CD4-positive, CD25-positive, alpha-beta regulatory T cell (primary cell): ENCODE measurements around the gene ANXA9. TPM values are rescaled to one million over a fixed set of nuclear protein-coding genes. Genes with fewer than 3 reads are reported as not detected.

Experiments used
- ATAC-seq, 2 donors: fragments of 150-1000 bp; cut with Tn5 transposase; one replicate each; pipeline ENCODE4 v1.10.0; 2021; ENCODE audit warnings: low read depth in 2 of 2, moderate number of reproducible peaks in 2 of 2, moderate library complexity in 1 of 2
- DNase-seq, 3 donors: peaks; one replicate each; pipeline versions ENCODE4 v3.0.0 to v3.0.0-alpha.2; 2012 to 2022; ENCODE audit warnings: mixed read lengths in 1 of 3
- H3K27ac ChIP-seq: one replicate; pipeline ENCODE4 v1.7.0; 2013; ENCODE audit warnings: mild to moderate bottlenecking, low read length; ENCODE audit not compliant: insufficient read depth, poor library complexity, severe bottlenecking
- H3K27me3 ChIP-seq: one replicate; pipeline ENCODE4 v1.7.0; 2013; ENCODE audit warnings: low read length; ENCODE audit not compliant: control insufficient read depth, insufficient read depth
- H3K36me3 ChIP-seq: one replicate; pipeline ENCODE4 v1.7.0; 2013; ENCODE audit warnings: mild to moderate bottlenecking, low read length, moderate library complexity; ENCODE audit not compliant: control insufficient read depth, insufficient read depth
- H3K4me1 ChIP-seq: 2 replicates; pipeline ENCODE4 v1.7.0; 2013; ENCODE audit warnings: mild to moderate bottlenecking, low read length; ENCODE audit not compliant: insufficient read depth, control insufficient read depth, poor library complexity, severe bottlenecking
- H3K4me3 ChIP-seq: one replicate; pipeline ENCODE4 v1.7.0; 2013; ENCODE audit warnings: low read depth, mild to moderate bottlenecking, low read length, moderate library complexity
- H3K9me3 ChIP-seq, 2 experiments: 1 replicate in 1 of 2; 2 replicates in 1 of 2; pipeline ENCODE4 v1.7.0; 2013; ENCODE audit warnings: low read length in 2 of 2, mild to moderate bottlenecking in 1 of 2, moderate library complexity in 1 of 2; ENCODE audit not compliant: control insufficient read depth in 2 of 2
- H3K27ac Mint-ChIP-seq, 3 donors: one replicate each; pipeline ENCODE4 v1.8.0; 2020 to 2022; ENCODE audit warnings: mild to moderate bottlenecking in 3 of 3, mixed read lengths in 3 of 3, moderate library complexity in 2 of 3
- H3K27me3 Mint-ChIP-seq: one replicate; pipeline ENCODE4 v1.8.0; 2022; ENCODE audit warnings: mild to moderate bottlenecking, mixed read lengths
- H3K36me3 Mint-ChIP-seq: one replicate; pipeline ENCODE4 v1.8.0; 2020; ENCODE audit warnings: mixed read lengths
- H3K4me1 Mint-ChIP-seq, 4 donors: one replicate each; pipeline ENCODE4 v1.8.0; 2020 to 2022; ENCODE audit warnings: mixed read lengths in 4 of 4, mild to moderate bottlenecking in 1 of 4
- H3K4me3 Mint-ChIP-seq, 4 donors: one replicate each; pipeline ENCODE4 v1.8.0; 2020 to 2022; ENCODE audit warnings: mild to moderate bottlenecking in 4 of 4, mixed read lengths in 4 of 4, moderate library complexity in 3 of 4
- H3K9me3 Mint-ChIP-seq, 7 donors: one replicate each; pipeline ENCODE4 v1.8.0; 2020 to 2022; ENCODE audit warnings: mixed read lengths in 7 of 7, mild to moderate bottlenecking in 3 of 7, moderate library complexity in 2 of 7
- polyA plus RNA-seq, 4 donors: library from polyadenylated mRNA; unstranded; fragments of 300-500 nt; fragmentation: Illumina TruSeq; gene quantifications; one replicate each; pipeline ENCODE4 v1.2.3, GENCODE V29; 2021
- total RNA-seq: library from RNA; stranded (reverse); gene quantifications from one replicate; pipeline ENCODE4 v1.2.3, GENCODE V29; 2022

Gene ANXA9, protein sequence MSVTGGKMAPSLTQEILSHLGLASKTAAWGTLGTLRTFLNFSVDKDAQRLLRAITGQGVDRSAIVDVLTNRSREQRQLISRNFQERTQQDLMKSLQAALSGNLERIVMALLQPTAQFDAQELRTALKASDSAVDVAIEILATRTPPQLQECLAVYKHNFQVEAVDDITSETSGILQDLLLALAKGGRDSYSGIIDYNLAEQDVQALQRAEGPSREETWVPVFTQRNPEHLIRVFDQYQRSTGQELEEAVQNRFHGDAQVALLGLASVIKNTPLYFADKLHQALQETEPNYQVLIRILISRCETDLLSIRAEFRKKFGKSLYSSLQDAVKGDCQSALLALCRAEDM
- total RNA-seq (not detected), polyA plus RNA-seq (not detected)

DNA sequence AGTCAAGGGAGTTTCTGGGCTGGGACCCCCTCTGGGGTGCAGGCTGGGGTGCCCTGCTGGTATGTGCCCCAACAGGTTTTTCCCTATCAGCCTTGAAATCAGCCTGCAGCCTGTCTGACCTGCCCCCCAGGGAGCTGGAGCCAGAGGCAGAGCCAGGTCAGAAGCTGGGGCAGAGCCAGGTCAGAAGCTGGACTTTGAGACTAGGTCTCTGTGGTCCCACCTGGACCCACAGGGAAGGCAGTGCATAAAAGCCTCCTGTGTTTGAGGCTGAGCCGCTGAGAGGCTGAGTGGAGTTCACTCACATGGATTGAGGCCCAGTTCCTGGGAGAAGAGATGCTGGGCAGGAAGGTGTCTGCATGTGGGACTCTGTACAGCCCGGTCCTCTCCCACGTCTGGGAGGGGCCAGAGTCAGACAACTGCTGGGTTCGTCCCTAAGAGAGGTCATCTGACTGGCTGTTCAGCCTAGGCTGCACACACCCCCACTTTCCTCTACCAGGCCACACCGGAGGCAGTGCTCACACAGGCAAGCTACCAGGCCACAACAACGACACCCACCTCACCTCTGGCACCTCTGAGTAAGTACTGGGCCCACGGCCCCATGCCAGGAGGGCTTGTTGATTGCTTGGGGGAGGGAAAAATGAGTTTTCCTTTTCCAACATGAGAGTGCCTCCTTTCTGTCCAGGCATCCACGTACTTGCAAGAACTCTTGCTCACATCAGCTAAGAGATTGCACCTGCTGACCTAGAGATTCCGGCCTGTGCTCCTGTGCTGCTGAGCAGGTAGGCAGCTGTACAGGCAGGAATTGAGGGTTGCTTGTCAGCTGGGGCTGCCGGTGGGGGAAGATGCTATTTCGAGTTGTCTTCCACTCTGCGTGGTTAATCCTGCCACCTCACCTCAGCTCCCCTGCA, at the start of gene ANXA9:
ANXA9 (plus strand) TSS at position 488 of the 908 bp plus-strand sequence. CDS start 814 bp downstream, outside the sequence.
- Histone ChIP-seq H3K9me3 (no peaks in the 10 kb centered on the region), H3K36me3 (no peaks in the 10 kb centered on the region), H3K4me1 (peaks cover 15% of the 10 kb centered on the region), H3K4me3 (no peak within 1 kb of the TSS), H3K27me3 (no peaks in the 10 kb centered on the region), H3K27ac (no peak within 1 kb of the TSS)
- no peak for DNase-seq
- peaks cover 10 to 27% (median 16%) of the 10 kb centered on the region in 4 donors for H3K4me1 Mint-ChIP-seq
- no peaks in the 10 kb centered on the region for H3K9me3 Mint-ChIP-seq
- no peaks in the 10 kb centered on the region for H3K36me3 Mint-ChIP-seq
- ATAC-seq = no peak
- H3K27me3 Mint-ChIP-seq = peaks cover 11% of the 10 kb centered on the region
- H3K4me3 Mint-ChIP-seq = no peak within 1 kb of the TSS
- no peak within 1 kb of the TSS for H3K27ac Mint-ChIP-seq

DNA sequence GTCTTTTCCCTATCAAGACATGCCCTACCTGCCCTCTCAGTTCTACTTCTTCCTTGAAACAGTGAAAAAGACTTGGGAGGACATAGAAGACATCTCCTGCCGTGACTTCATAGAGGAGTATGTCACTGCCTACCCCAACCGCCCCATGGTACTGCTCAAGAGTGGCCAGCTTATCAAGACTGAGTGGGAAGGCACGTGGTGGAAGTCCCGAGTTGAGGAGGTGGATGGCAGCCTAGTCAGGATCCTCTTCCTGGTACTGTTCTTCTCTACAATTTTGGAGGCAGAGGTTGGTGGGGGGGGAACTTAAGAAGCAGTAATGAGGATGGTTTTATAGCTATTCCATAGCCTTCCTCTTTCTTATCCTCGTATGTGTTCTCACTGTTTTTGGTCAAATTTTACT, 37.2 kb upstream of the ANXA9 start:
- DNase-seq = no peak
- H3K27me3 ChIP-seq = no peaks in the 10 kb centered on the region
- H3K4me3 ChIP-seq = no peak overlapping the region
- no peaks in the 10 kb centered on the region for H3K9me3 Mint-ChIP-seq
- no peaks in the 10 kb centered on the region for H3K9me3 ChIP-seq
- no peaks in the 10 kb centered on the region for H3K4me1 Mint-ChIP-seq
- no peaks in the 10 kb centered on the region for H3K27me3 Mint-ChIP-seq
- H3K27ac Mint-ChIP-seq = peak overlapping the region in 2 of 3 donors; percentile 40 to 43
- H3K27ac ChIP-seq = no peak overlapping the region
- peaks cover 88% of the 10 kb centered on the region for H3K36me3 ChIP-seq
- peaks cover 55% of the 10 kb centered on the region for H3K36me3 Mint-ChIP-seq
- no peak overlapping the region for H3K4me3 Mint-ChIP-seq
- no peak for ATAC-seq
- no peaks in the 10 kb centered on the region for H3K4me1 ChIP-seq

DNA sequence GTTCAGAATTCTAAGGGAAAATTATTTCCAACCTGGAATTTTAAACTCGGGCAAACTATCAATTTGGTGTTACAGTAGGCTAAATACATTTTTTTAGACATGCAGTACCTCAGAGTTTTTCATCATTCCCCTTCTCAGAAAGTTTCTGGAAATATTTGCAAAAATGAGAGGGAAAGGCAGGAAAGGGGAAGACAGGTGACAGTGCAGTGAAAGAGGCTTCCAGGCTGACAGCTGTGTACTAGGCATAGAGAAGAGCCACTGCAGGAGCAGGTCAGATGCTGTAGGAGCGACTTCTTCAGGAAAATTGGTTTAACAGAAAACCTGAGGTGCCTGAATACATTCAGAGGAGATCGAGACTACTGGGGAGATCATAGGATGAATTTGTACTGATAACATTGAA, 27.4 kb upstream of the ANXA9 start:
- no peak overlapping the region for H3K4me3 ChIP-seq
- peaks cover 47% of the 10 kb centered on the region for H3K36me3 Mint-ChIP-seq
- H3K27ac ChIP-seq = no peak overlapping the region
- H3K4me1 ChIP-seq = no peaks in the 10 kb centered on the region
- DNase-seq (no peak), ATAC-seq (no peak)
- peaks cover 0 to 1% (median 0%) of the 10 kb centered on the region in 7 donors for H3K9me3 Mint-ChIP-seq
- peaks cover 54% of the 10 kb centered on the region for H3K36me3 ChIP-seq
- no peak overlapping the region for H3K4me3 Mint-ChIP-seq
- H3K27me3 ChIP-seq = no peaks in the 10 kb centered on the region
- H3K27ac Mint-ChIP-seq = peak overlapping the region in 2 of 3 donors; percentile 48 to 49
- no peaks in the 10 kb centered on the region for H3K27me3 Mint-ChIP-seq
- H3K9me3 ChIP-seq = no peaks in the 10 kb centered on the region
- peaks cover 0 to 5% (median 0%) of the 10 kb centered on the region in 4 donors for H3K4me1 Mint-ChIP-seq

DNA sequence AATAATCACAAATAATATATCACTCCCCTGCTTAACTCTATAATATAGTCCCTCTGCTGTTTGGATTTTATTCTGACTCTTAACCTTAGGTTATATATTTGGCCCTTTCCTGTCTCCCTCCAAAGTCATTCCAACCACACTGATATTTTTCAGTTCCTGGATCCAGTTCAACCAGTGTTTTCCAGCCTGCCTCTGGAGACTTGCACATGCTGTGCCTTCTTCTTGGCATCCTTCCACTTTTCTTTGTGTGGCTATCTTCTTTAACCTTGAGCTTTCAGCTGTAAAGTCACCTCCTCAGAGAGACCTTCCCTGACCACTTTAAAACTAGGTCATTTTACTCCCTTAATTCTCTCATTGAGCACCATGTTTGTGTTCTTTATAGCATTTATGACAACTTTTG, 26.8 kb upstream of the ANXA9 start:
- ATAC-seq (no peak), DNase-seq (no peak)
- Histone ChIP-seq H3K4me3 (no peak overlapping the region), H3K4me1 (no peaks in the 10 kb centered on the region), H3K36me3 (peaks cover 54% of the 10 kb centered on the region), H3K9me3 (no peaks in the 10 kb centered on the region), H3K27ac (no peak overlapping the region), H3K27me3 (no peaks in the 10 kb centered on the region)
- Mint-ChIP-seq H3K27me3 (no peaks in the 10 kb centered on the region), H3K36me3 (peaks cover 47% of the 10 kb centered on the region), H3K27ac (peak overlapping the region; percentile 27 to 68 (median 59)), H3K4me1 (peaks cover 0 to 5% (median 0%) of the 10 kb centered on the region in 4 donors), H3K4me3 (no peak overlapping the region), H3K9me3 (peaks cover 0 to 1% (median 0%) of the 10 kb centered on the region in 7 donors)

DNA sequence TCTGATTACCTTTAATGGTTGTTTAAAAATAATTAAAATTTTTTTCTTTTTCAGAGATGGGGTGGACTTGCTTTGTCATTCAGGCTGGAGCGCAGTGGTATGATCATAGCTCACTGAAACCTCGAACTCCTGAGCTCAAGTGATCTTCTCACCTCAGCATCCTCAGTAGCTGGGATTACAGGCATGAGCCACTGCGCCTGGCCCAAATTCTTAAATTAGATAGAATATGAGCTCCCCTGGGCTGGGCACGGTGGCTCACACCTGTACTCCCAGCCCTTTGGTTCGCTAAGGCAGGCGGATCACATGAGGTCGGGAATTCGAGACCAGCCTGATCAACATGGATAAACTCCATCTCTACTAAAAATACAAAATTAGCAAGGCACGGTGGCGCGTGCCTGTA, 24.4 kb upstream of the ANXA9 start:
- no peaks in the 10 kb centered on the region for H3K9me3 ChIP-seq
- Mint-ChIP-seq H3K4me1 (peaks cover 0 to 5% (median 0%) of the 10 kb centered on the region in 4 donors), H3K9me3 (no peaks in the 10 kb centered on the region), H3K27me3 (no peaks in the 10 kb centered on the region), H3K4me3 (no peak overlapping the region), H3K27ac (no peak overlapping the region), H3K36me3 (peaks cover 35% of the 10 kb centered on the region)
- DNase-seq (no peak), ATAC-seq (no peak)
- no peak overlapping the region for H3K27ac ChIP-seq
- no peak overlapping the region for H3K4me3 ChIP-seq
- peaks cover 56% of the 10 kb centered on the region for H3K36me3 ChIP-seq
- H3K27me3 ChIP-seq = no peaks in the 10 kb centered on the region
- no peaks in the 10 kb centered on the region for H3K4me1 ChIP-seq

DNA sequence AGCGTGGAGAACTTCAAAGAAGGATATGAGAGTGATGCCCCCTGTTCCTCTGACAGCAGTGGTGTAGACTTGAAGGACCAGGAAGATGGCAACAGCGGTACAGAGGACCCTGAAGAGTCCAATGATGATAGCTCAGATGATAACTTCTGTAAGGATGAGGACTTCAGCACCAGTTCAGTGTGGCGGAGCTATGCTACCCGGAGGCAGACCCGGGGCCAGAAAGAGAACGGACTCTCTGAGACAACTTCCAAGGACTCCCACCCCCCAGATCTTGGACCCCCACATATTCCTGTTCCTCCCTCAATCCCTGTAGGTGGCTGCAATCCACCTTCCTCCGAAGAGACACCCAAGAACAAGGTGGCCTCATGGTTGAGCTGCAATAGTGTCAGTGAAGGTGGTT, 21.4 kb upstream of the ANXA9 start:
- H3K4me1 ChIP-seq = no peaks in the 10 kb centered on the region

DNA sequence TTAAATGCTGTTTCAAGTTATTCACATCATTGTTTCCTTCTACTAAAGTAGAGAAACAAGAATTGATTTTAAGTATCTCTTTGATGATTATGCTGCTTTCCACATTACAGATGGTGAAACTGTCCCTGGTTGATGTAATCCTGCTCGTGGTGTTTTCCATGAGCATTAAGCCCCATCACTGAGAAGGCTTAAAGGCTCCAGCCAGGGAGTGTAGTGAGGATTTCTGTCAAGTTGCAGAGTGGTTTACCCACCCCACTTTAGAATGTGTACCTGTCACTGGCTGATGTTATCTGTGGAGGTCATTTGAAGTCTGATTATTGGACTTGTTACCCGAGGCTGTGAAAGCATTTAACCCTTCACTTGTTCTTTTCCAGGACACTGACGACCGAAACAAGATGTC, 20.3 kb upstream of the ANXA9 start:
- H3K27me3 ChIP-seq = no peaks in the 10 kb centered on the region
- H3K9me3 ChIP-seq = no peaks in the 10 kb centered on the region
- peaks cover 0 to 4% (median 0%) of the 10 kb centered on the region in 4 donors for H3K4me1 Mint-ChIP-seq
- H3K4me3 ChIP-seq = no peak overlapping the region
- DNase-seq = no peak
- H3K9me3 Mint-ChIP-seq = no peaks in the 10 kb centered on the region
- no peaks in the 10 kb centered on the region for H3K4me1 ChIP-seq
- H3K27ac Mint-ChIP-seq = peak overlapping the region in 1 of 3 donors; percentile 72
- no peaks in the 10 kb centered on the region for H3K27me3 Mint-ChIP-seq
- H3K36me3 ChIP-seq = peaks cover 74% of the 10 kb centered on the region
- H3K4me3 Mint-ChIP-seq = no peak overlapping the region
- peaks cover 48% of the 10 kb centered on the region for H3K36me3 Mint-ChIP-seq
- no peak for ATAC-seq
- H3K27ac ChIP-seq = no peak overlapping the region

More for the DNA sequence above, 21.4 kb upstream of the ANXA9 start:
- no peak overlapping the region for H3K27ac ChIP-seq
- no peak overlapping the region for H3K4me3 Mint-ChIP-seq
- ATAC-seq = no peak
- no peak for DNase-seq
- H3K27me3 ChIP-seq = no peaks in the 10 kb centered on the region
- H3K4me1 Mint-ChIP-seq = no peaks in the 10 kb centered on the region
- H3K4me3 ChIP-seq = no peak overlapping the region
- peaks cover 41% of the 10 kb centered on the region for H3K36me3 Mint-ChIP-seq
- H3K9me3 ChIP-seq = no peaks in the 10 kb centered on the region
- no peak overlapping the region for H3K27ac Mint-ChIP-seq
- no peaks in the 10 kb centered on the region for H3K27me3 Mint-ChIP-seq
- no peaks in the 10 kb centered on the region for H3K9me3 Mint-ChIP-seq
- peaks cover 69% of the 10 kb centered on the region for H3K36me3 ChIP-seq
